GM19023 (cell line): ENCODE measurements around the gene TRIML2.
"Not testable (repeated sequence)": the region's sequence is repeated elsewhere in the genome, so short reads cannot be mapped to it uniquely, and the experiment has no call there.

ENCODE experiments used
- ATAC-seq: cut with Tn5 transposase; IDR thresholded peaks from one replicate; pipeline ENCODE4 v1.9.1; 2021; ENCODE audit warnings: mild to moderate bottlenecking, moderate library complexity; ENCODE audit not compliant: unreplicated experiment

Gene TRIML2

GRCh38 chr4:188107931-188108843 lies 1.2 kb downstream of the TRIML2 start:
- no peak for ATAC-seq

- no peak for ATAC-seq
Measured at GRCh38 chr4:188106454-188106853, 2.9 kb downstream of the TRIML2 start.

- no peak for ATAC-seq
Measured at GRCh38 chr4:188092824-188093223, 16.6 kb downstream of the TRIML2 start.

- ATAC-seq: no peak
Measured at GRCh38 chr4:188086858-188087257, 22.5 kb downstream of the TRIML2 start.

- no peak for ATAC-seq
Measured at GRCh38 chr4:188082796-188083195, 26.6 kb downstream of the TRIML2 start.

GRCh38 chr4:188078116-188078515 lies 31.3 kb downstream of the TRIML2 start:
- no peak for ATAC-seq

GRCh38 chr4:188076169-188076568 lies 33.2 kb downstream of the TRIML2 start:
- no peak for ATAC-seq

GRCh38 chr4:188061083-188061482 lies 48.3 kb downstream of the TRIML2 start:
- no peak for ATAC-seq

GRCh38 chr4:188053302-188053701 lies 56.1 kb downstream of the TRIML2 start:
- no peak for ATAC-seq

GRCh38 chr4:188046657-188047056 lies 62.7 kb downstream of the TRIML2 start:
- ATAC-seq: no peak

- not testable (repeated sequence) for ATAC-seq
Measured at GRCh38 chr4:188045461-188045860, 63.9 kb downstream of the TRIML2 start.

- ATAC-seq: no peak
Measured at GRCh38 chr4:188043154-188043553, 66.2 kb downstream of the TRIML2 start.

GRCh38 chr4:188042191-188042590 lies 67.2 kb downstream of the TRIML2 start:
- no peak for ATAC-seq

- no peak for ATAC-seq
Measured at GRCh38 chr4:188041721-188042120, 67.7 kb downstream of the TRIML2 start.
